Measurements from ENCODE around the gene PUSL1.

GRCh38 chr1:1325288-1326074 lies 17.1 kb downstream of the PUSL1 start:
- TF ChIP-seq TAF1 (IDR thresholded peaks at IDR 0.05; ENCODE audit: borderline replicate concordance, low read depth, low read length) (no peak), POLR2AphosphoS5 (IDR thresholded peaks at IDR 0.05; ENCODE audit: low read depth, low read length) (no peak), POLR2A (IDR thresholded peaks at IDR 0.05; ENCODE audit: low read depth, low read length) (no peak)
